CD4-positive, alpha-beta T cell (primary cell): ENCODE data around the gene SLC6A4. TPM values are rescaled to one million over a fixed set of nuclear protein-coding genes. Genes with fewer than 3 reads are reported as not detected.

ENCODE experiments used
- ATAC-seq: fragments of 200-7000 bp; cut with Tn5 transposase; one replicate; pipeline ENCODE4 v1.10.0; 2022; ENCODE audit warnings: mild to moderate bottlenecking; ENCODE audit not compliant: poor library complexity
- CTCF ChIA-PET: fragments of 350-600 bp; sonication (Branson Sonifier 250); formaldehyde crosslinking; loops from one replicate; lab custom pipeline; 2021; ENCODE audit warnings: antibody characterized with exemption, inconsistent platforms; lab: Charles Lee
- POLR2A ChIA-PET: fragments of 350-600 bp; sonication (Branson Sonifier 250); formaldehyde crosslinking; loops from one replicate; lab custom pipeline; 2021; ENCODE audit warnings: antibody characterized with exemption, inconsistent platforms; lab: Charles Lee
- DNase-seq, 14 experiments: peaks; one replicate each; pipeline ENCODE4 v3.0.0-alpha.2; 2013 to 2020; ENCODE audit warnings: mixed read lengths in 2 of 14
- H3K27ac ChIP-seq, 2 donors: one replicate each; pipeline versions ENCODE4 v1.5.1 to v1.7.0; 2013; ENCODE audit warnings: low read length in 2 of 2, low read depth in 1 of 2, mild to moderate bottlenecking in 1 of 2
- H3K27me3 ChIP-seq, 2 experiments: 1 replicate in 1 of 2; 2 replicates in 1 of 2; pipeline versions ENCODE4 v1.6.1 to v1.7.0; 2013; ENCODE audit warnings: low read length in 2 of 2, control low read depth in 1 of 2, mild to moderate bottlenecking in 1 of 2, moderate library complexity in 1 of 2; ENCODE audit not compliant: insufficient read depth in 2 of 2, control insufficient read depth in 1 of 2
- H3K36me3 ChIP-seq: one replicate; pipeline ENCODE4 v1.6.1; 2013; ENCODE audit warnings: low read length, control low read depth; ENCODE audit not compliant: insufficient read depth
- H3K4me1 ChIP-seq: one replicate; pipeline ENCODE4 v1.6.1; 2013; ENCODE audit warnings: low read length, control low read depth; ENCODE audit not compliant: insufficient read depth
- H3K4me3 ChIP-seq: one replicate; pipeline ENCODE4 v1.5.1; 2013; ENCODE audit warnings: mild to moderate bottlenecking, low read length, moderate library complexity
- H3K9me3 ChIP-seq, 2 experiments: 1 replicate in 1 of 2; 2 replicates in 1 of 2; pipeline versions ENCODE4 v1.6.1 to v1.7.0; 2013; ENCODE audit warnings: low read length in 2 of 2, mild to moderate bottlenecking in 2 of 2, control low read depth in 1 of 2, moderate library complexity in 1 of 2; ENCODE audit not compliant: control insufficient read depth in 1 of 2, insufficient read depth in 1 of 2
- H3K27ac Mint-ChIP-seq: one replicate; pipeline ENCODE4 v1.8.0; 2020; ENCODE audit warnings: mixed read lengths
- H3K27me3 Mint-ChIP-seq: one replicate; pipeline ENCODE4 v1.8.0; 2021; ENCODE audit warnings: mixed read lengths
- H3K36me3 Mint-ChIP-seq: one replicate; pipeline ENCODE4 v1.8.0; 2021; ENCODE audit warnings: low read depth, mixed read lengths
- H3K4me1 Mint-ChIP-seq: one replicate; pipeline ENCODE4 v1.8.0; 2021; ENCODE audit warnings: low read depth, mixed read lengths
- H3K4me3 Mint-ChIP-seq: one replicate; pipeline ENCODE4 v1.8.0; 2020; ENCODE audit warnings: mild to moderate bottlenecking, mixed read lengths
- H3K9me3 Mint-ChIP-seq: one replicate; pipeline ENCODE4 v1.8.0; 2020; ENCODE audit warnings: mixed read lengths
- intact Hi-C, 2 experiments: fragments of 100-400 bp; cut with DNase I in 1 of 2; cut with micrococcal nuclease in 1 of 2; formaldehyde crosslinking; loops; one replicate each; pipeline versions ENCODE4 v1.15.1 to v1.9.0; 2023 to 2025; cut with DNase I, micrococcal nuclease
- total RNA-seq, 174 experiments: library from RNA in 2 of 174; stranded (reverse) in 2 of 174; gene quantifications; one replicate each; pipeline ENCODE4 v1.2.3 and lab custom pipeline; 2021 to 2026
- TF ChIP-seq, protein P1 (sequence below): fragments of 200-600 bp; IDR thresholded peaks from one replicate; pipeline ENCODE4 v1.8.0; 2022; ENCODE audit warnings: antibody characterized with exemption, mild to moderate bottlenecking

The SLC6A4 gene
- total RNA-seq, 2 experiments from 2014 or later = not detected

DNA sequence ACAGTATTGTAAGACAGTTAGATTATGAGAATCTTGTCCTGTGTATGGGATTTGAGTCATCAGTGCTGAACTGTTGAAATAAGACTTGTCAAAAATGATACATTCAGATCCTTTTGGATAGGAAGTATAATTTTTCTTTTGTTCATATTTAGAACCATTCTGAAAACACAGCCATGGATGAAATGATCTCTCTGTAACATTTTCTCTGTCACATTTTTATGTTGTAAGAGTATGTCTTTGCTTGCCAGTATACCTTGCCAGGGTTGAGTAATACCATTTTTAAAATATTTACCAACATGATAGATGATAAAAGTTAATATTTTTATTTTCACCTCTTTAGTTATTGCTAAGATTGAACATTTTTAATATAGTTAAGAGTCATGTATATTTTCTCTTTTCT is 73.9 kb downstream of the SLC6A4 start:
- POLR2A ChIA-PET = no interaction called here
- peaks cover 8% of the 10 kb centered on the region for H3K9me3 Mint-ChIP-seq
- H3K36me3 ChIP-seq = peaks cover 14% of the 10 kb centered on the region
- peaks cover 82% of the 10 kb centered on the region for H3K36me3 Mint-ChIP-seq
- intact Hi-C loops = no loop called here
- ATAC-seq = no peak
- TF ChIP-seq, protein P1, sequence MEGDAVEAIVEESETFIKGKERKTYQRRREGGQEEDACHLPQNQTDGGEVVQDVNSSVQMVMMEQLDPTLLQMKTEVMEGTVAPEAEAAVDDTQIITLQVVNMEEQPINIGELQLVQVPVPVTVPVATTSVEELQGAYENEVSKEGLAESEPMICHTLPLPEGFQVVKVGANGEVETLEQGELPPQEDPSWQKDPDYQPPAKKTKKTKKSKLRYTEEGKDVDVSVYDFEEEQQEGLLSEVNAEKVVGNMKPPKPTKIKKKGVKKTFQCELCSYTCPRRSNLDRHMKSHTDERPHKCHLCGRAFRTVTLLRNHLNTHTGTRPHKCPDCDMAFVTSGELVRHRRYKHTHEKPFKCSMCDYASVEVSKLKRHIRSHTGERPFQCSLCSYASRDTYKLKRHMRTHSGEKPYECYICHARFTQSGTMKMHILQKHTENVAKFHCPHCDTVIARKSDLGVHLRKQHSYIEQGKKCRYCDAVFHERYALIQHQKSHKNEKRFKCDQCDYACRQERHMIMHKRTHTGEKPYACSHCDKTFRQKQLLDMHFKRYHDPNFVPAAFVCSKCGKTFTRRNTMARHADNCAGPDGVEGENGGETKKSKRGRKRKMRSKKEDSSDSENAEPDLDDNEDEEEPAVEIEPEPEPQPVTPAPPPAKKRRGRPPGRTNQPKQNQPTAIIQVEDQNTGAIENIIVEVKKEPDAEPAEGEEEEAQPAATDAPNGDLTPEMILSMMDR = no peak
- no peaks in the 10 kb centered on the region for H3K4me1 ChIP-seq
- H3K4me3 ChIP-seq = no peak overlapping the region
- H3K27me3 ChIP-seq = no peaks in the 10 kb centered on the region
- H3K27ac Mint-ChIP-seq = no peak overlapping the region
- no peak overlapping the region for H3K4me3 Mint-ChIP-seq
- no peak for DNase-seq
- peaks cover 0 to 8% of the 10 kb centered on the region in 2 experiments for H3K9me3 ChIP-seq
- CTCF ChIA-PET = no interaction called here
- H3K4me1 Mint-ChIP-seq = peaks cover 48% of the 10 kb centered on the region
- H3K27ac ChIP-seq = no peak overlapping the region
- H3K27me3 Mint-ChIP-seq = no peaks in the 10 kb centered on the region

GRCh38 chr17:30160419-30161172 is 74.9 kb downstream of the SLC6A4 start:
- no peak for ATAC-seq
- Histone ChIP-seq H3K4me1 (no peaks in the 10 kb centered on the region), H3K27ac (no peak overlapping the region), H3K27me3 (no peaks in the 10 kb centered on the region), H3K4me3 (no peak overlapping the region), H3K36me3 (peaks cover 14% of the 10 kb centered on the region), H3K9me3 (peaks cover 0 to 8% of the 10 kb centered on the region in 2 experiments)
- intact Hi-C loops = no loop called here
- Mint-ChIP-seq H3K4me1 (peaks cover 55% of the 10 kb centered on the region), H3K9me3 (peaks cover 8% of the 10 kb centered on the region), H3K4me3 (no peak overlapping the region), H3K27me3 (no peaks in the 10 kb centered on the region), H3K36me3 (peaks cover 80% of the 10 kb centered on the region), H3K27ac (no peak overlapping the region)
- ChIA-PET POLR2A (no interaction called here), CTCF (no interaction called here)
- TF ChIP-seq, protein P1 = no peak
- no peak for DNase-seq

DNA sequence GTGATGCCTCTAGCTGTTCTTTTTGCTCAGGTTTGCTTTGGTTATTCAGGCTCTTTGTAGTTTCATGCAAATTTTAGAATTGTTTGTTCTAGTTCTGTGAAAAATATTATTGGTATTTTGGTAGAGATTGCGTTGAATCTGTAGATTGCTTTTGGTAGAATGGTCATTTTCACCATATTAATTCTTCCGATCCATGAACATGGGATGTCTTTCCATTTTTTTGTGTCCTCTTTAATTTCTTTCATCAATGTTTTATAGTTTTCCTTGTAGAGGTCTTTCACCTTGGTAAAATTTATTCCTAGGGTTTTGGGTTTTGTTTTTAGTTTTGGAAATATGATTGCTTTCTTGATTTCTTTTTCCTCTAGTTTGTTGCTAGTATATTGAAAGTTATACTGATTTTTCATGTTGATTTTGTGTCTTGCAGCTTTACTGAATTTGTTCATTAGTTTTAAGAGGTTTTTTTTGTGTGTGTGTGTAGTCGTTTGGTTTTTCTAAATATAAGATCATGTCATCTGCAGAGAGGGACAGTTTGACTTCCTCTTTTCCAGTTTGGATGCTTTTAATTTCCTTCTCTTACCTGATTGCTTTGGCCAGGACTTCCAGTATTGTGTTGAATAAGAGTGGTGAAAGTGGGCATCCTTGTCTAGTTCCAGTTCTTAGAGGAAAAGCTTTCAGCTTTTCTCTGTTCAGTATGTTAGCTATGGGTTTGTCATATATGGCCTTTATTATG is 76.4 kb downstream of the SLC6A4 start:
- no peak overlapping the region for H3K27ac ChIP-seq
- DNase-seq (no peak), ATAC-seq (no peak)
- Mint-ChIP-seq H3K4me3 (no peak overlapping the region), H3K4me1 (peaks cover 48% of the 10 kb centered on the region), H3K36me3 (peaks cover 75% of the 10 kb centered on the region), H3K9me3 (peaks cover 8% of the 10 kb centered on the region), H3K27ac (no peak overlapping the region), H3K27me3 (no peaks in the 10 kb centered on the region)
- peaks cover 4% of the 10 kb centered on the region for H3K36me3 ChIP-seq
- no peaks in the 10 kb centered on the region for H3K27me3 ChIP-seq
- H3K4me1 ChIP-seq = no peaks in the 10 kb centered on the region
- no peak overlapping the region for H3K4me3 ChIP-seq
- peaks cover 0 to 8% of the 10 kb centered on the region in 2 experiments for H3K9me3 ChIP-seq
- CTCF ChIA-PET = no interaction called here
- TF ChIP-seq, protein P1 = no peak
- POLR2A ChIA-PET = no interaction called here
- intact Hi-C loops = no loop called here
